Spleen (tissue), 7 donors: ENCODE results near the gene CEACAM3.

Source experiments
- POLR2AphosphoS5 ChIP-seq, 3 donors: sonication (generic); formaldehyde crosslinking; IDR thresholded peaks; one replicate each; pipeline ENCODE4 v1.5.1; 2017; ENCODE audit warnings: antibody characterized with exemption in 3 of 3
- TF ChIP-seq, protein P1 (sequence below), 11 experiments: fragments of 200-600 bp in 7 of 11; fragments of 450-650 bp in 4 of 11; sonication (generic) in 4 of 11; IDR thresholded peaks in 8 of 11; conservative IDR thresholded peaks in 3 of 11; 1 replicate in 7 of 11; 2 replicates in 4 of 11; pipeline versions ENCODE4 v1.4.0 to v1.8.0; 2016 to 2021; ENCODE audit warnings: antibody characterized with exemption in 11 of 11, inconsistent platforms in 4 of 11, mild to moderate bottlenecking in 1 of 11
- donor health status: DM: no; HTN: no; CAD: no; lungs with moderate emphysema.
- donor health status: DM: no; HTN: no; CAD: no.
- donor health status: DM: no; HTN: no; CAD: no.

DNA sequence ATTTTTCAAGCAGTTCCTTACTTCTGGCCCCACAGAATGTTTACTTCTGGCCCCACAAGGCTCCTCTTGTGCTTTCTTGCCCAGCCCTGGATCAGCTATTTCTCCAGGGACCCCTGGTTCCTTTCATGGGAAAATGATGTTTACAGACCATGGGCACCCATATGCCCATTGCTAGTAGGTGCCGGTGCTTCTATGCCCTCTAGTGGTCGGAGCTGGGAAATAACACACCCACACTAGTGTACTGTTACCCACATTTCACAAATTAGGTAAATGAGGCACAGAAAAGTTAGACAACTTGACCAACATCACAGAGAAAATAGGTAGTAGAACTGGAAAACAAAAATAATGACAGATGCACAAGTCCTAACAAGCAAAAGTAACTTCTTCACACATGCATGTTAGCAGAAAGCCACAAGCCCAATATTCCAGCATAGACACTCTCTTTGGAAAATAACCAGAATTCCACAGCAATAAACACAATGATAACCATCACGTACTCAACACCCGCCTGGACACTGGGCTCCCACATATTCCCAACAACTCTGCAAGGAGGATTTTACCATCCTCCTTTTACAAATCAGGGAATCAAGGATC is 42.4 kb upstream of the CEACAM3 start:
- TF ChIP-seq, protein P1, sequence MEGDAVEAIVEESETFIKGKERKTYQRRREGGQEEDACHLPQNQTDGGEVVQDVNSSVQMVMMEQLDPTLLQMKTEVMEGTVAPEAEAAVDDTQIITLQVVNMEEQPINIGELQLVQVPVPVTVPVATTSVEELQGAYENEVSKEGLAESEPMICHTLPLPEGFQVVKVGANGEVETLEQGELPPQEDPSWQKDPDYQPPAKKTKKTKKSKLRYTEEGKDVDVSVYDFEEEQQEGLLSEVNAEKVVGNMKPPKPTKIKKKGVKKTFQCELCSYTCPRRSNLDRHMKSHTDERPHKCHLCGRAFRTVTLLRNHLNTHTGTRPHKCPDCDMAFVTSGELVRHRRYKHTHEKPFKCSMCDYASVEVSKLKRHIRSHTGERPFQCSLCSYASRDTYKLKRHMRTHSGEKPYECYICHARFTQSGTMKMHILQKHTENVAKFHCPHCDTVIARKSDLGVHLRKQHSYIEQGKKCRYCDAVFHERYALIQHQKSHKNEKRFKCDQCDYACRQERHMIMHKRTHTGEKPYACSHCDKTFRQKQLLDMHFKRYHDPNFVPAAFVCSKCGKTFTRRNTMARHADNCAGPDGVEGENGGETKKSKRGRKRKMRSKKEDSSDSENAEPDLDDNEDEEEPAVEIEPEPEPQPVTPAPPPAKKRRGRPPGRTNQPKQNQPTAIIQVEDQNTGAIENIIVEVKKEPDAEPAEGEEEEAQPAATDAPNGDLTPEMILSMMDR (IDR thresholded peaks at IDR 0.05 in 8 of 11, conservative IDR thresholded peaks at IDR 0.05 in 3 of 11) = peak; percentile 31 to 83 (median 67)
- no peak for TF ChIP-seq POLR2AphosphoS5 (IDR thresholded peaks at IDR 0.05)
